SU-DHL-6 (cell line): Measurements from ENCODE around the gene CSHL1.

Experiments
- H2AFZ ChIP-seq: fragments of 200-600 bp; sonication (generic); 2 replicates; pipeline ENCODE4 v1.6.1; 2014; ENCODE audit warnings: low read depth, mild to moderate bottlenecking, moderate library complexity, mixed read lengths, antibody characterized with exemption, low read length; ENCODE audit not compliant: severe bottlenecking
- H3F3A ChIP-seq: fragments of 200-600 bp; shearing (Covaris generic); 2 replicates; pipeline ENCODE4 v1.6.0; 2016; ENCODE audit warnings: antibody characterized with exemption, mild to moderate bottlenecking; ENCODE audit not compliant: insufficient read depth
- H3K27ac ChIP-seq: fragments of 200-600 bp; sonication (generic); 2 replicates; pipeline ENCODE4 v1.5.1; 2016; ENCODE audit warnings: low read depth, mild to moderate bottlenecking, low read length, moderate library complexity, mixed read lengths
- H3K27me3 ChIP-seq: fragments of 200-600 bp; sonication (generic), shearing (Covaris generic); 2 replicates; pipeline ENCODE4 v1.6.0; 2014; ENCODE audit warnings: mild to moderate bottlenecking, low read length
- H3K36me3 ChIP-seq: fragments of 200-600 bp; sonication (generic); 2 replicates; pipeline ENCODE4 v1.6.1; 2014; ENCODE audit warnings: mild to moderate bottlenecking, low read length, mixed read lengths
- H3K4me2 ChIP-seq: fragments of 300-600, 200-600 bp; shearing (Covaris generic), sonication (generic); 2 replicates; pipeline ENCODE4 v1.6.0; 2014; ENCODE audit warnings: low read length, low read depth, mild to moderate bottlenecking; ENCODE audit not compliant: poor library complexity, severe bottlenecking
- H3K4me3 ChIP-seq: fragments of 200-600 bp; sonication (generic); 2 replicates; pipeline ENCODE4 v1.5.1; 2014; ENCODE audit warnings: antibody characterized with exemption, low read length, mild to moderate bottlenecking, mixed read lengths; ENCODE audit not compliant: insufficient read depth, poor library complexity, severe bottlenecking
- H3K79me2 ChIP-seq: fragments of 200-600 bp; sonication (generic); 2 replicates; pipeline ENCODE4 v1.6.1; 2014; ENCODE audit warnings: mild to moderate bottlenecking, low read length, moderate library complexity; ENCODE audit not compliant: insufficient read depth
- H3K9ac ChIP-seq: fragments of 200-600 bp; sonication (generic); 2 replicates; pipeline ENCODE4 v1.7.0; 2014; ENCODE audit warnings: mild to moderate bottlenecking, low read length
- H3K9me2 ChIP-seq: fragments of 200-600 bp; sonication (generic); replicated peaks from 2 replicates; pipeline ENCODE4 v1.6.1; 2014; ENCODE audit warnings: low read length; ENCODE audit not compliant: insufficient read depth
- H3K9me3 ChIP-seq: fragments of 200-600 bp; sonication (generic); 2 replicates; pipeline ENCODE4 v1.6.1; 2014; ENCODE audit warnings: low read length, mixed read lengths; ENCODE audit not compliant: insufficient read depth
- H4K20me1 ChIP-seq: fragments of 200-600 bp; sonication (generic); 2 replicates; pipeline ENCODE4 v1.6.1; 2014; ENCODE audit warnings: low read depth, mild to moderate bottlenecking, antibody characterized with exemption, low read length, moderate library complexity, mixed read lengths
- CTCF ChIP-seq: fragments of 200-600 bp; sonication (generic); IDR thresholded peaks from one replicate; pipeline ENCODE4 v1.5.1; 2017; ENCODE audit warnings: antibody characterized with exemption, mild to moderate bottlenecking, low read length, moderate library complexity; ENCODE audit not compliant: insufficient read depth, poor library complexity, severe bottlenecking
- EZH2phosphoT487 ChIP-seq: fragments of 200-600 bp; sonication (generic), shearing (Covaris generic); conservative IDR thresholded peaks from 2 replicates; pipeline ENCODE4 v1.6.1; 2018; ENCODE audit warnings: mild to moderate bottlenecking, antibody characterized with exemption, low read length, moderate library complexity, mixed read lengths

CSHL1 gene

GRCh38 chr17:63933598-63933997 is 22.5 kb upstream of the CSHL1 start:
- H3K79me2 ChIP-seq, result peaks cover 32% of the 10 kb centered on the region
- H3K9me2 ChIP-seq, result no peaks in the 10 kb centered on the region
- H3K9me3 ChIP-seq, result no peaks in the 10 kb centered on the region
- H3K27me3 ChIP-seq, result no peaks in the 10 kb centered on the region
- H3K36me3 ChIP-seq, result peaks cover 7% of the 10 kb centered on the region; the same call in 1 of the 2 replicates
- no peak overlapping the region for H2AFZ ChIP-seq
- peak overlapping the region; percentile 98 for H3K27ac ChIP-seq
- H3F3A ChIP-seq, result peaks cover 41% of the 10 kb centered on the region
- H3K9ac ChIP-seq, result peak overlapping the region; percentile 100
- H3K4me3 ChIP-seq, result peak overlapping the region; percentile 100
- no peak for TF ChIP-seq EZH2phosphoT487
- TF ChIP-seq CTCF, result no peak
- H4K20me1 ChIP-seq, result no peaks in the 10 kb centered on the region
- H3K4me2 ChIP-seq, result peak overlapping the region; percentile 89

- Histone ChIP-seq H3K36me3 (peaks cover 7% of the 10 kb centered on the region; the same call in 1 of the 2 replicates), H3K4me3 (peak overlapping the region; percentile 100), H3K27me3 (no peaks in the 10 kb centered on the region), H3K9ac (peak overlapping the region; percentile 100), H3K79me2 (peaks cover 32% of the 10 kb centered on the region), H3K9me2 (no peaks in the 10 kb centered on the region), H3F3A (peaks cover 50% of the 10 kb centered on the region), H3K4me2 (peak overlapping the region; percentile 89), H3K27ac (peak overlapping the region; percentile 98), H2AFZ (no peak overlapping the region), H4K20me1 (no peaks in the 10 kb centered on the region), H3K9me3 (no peaks in the 10 kb centered on the region)
- TF ChIP-seq CTCF (no peak), EZH2phosphoT487 (no peak)
These were observed 21.7 kb upstream of the CSHL1 start for GRCh38 chr17:63932721-63933120.

- Histone ChIP-seq H3K4me2 (peak within 1 kb of the TSS; percentile 89), H3K27me3 (no peaks in the 10 kb centered on the region), H3K79me2 (peaks cover 32% of the 10 kb centered on the region), H3K4me3 (peak within 1 kb of the TSS; percentile 100), H3K9me3 (no peaks in the 10 kb centered on the region), H3F3A (peaks cover 53% of the 10 kb centered on the region), H4K20me1 (no peaks in the 10 kb centered on the region), H2AFZ (no peak within 1 kb of the TSS), H3K9ac (peak within 1 kb of the TSS; percentile 100), H3K36me3 (peaks cover 7% of the 10 kb centered on the region; the same call in 1 of the 2 replicates), H3K9me2 (no peaks in the 10 kb centered on the region), H3K27ac (peak within 1 kb of the TSS; percentile 98)
- TF ChIP-seq CTCF (no peak), EZH2phosphoT487 (no peak)
These were observed 21.0 kb upstream of the CSHL1 start, which contains the start of gene CD79B for GRCh38 chr17:63931981-63932561. CD79B (minus strand) TSS chr17:63932331; CDS start chr17:63932261, 70 bp downstream.
